GM18519 (cell line): Measurements from ENCODE around the gene SOS1.
"Not testable (repeated sequence)": the region's sequence is repeated elsewhere in the genome, so short reads cannot be mapped to it uniquely, and the experiment has no call there.

ENCODE experiments used
- ATAC-seq: cut with Tn5 transposase; IDR thresholded peaks from one replicate; pipeline ENCODE4 v1.9.1; 2021; ENCODE audit warnings: mild to moderate bottlenecking, moderate library complexity; ENCODE audit not compliant: unreplicated experiment, low FRiP score

The SOS1 gene

DNA sequence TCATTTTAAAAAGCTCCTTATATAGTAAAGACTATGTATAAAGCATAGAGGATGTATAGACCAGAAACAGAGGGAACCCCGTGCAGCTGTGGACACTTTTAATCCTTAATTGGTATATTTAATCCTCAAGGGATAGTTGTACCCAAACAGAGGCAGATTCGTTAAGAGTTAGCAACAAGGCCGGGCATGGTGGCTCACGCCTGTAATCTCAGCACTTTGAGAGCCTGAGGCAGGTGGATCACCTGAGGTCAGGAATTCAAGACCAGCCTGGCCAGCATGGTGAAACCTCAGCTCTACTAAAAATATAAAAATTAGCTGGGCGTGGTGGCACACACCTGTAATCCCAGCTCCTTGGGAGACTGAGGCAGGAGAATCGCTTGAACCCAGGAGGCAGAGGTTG is 184.3 kb downstream of the SOS1 start:
- not testable (repeated sequence) for ATAC-seq

DNA sequence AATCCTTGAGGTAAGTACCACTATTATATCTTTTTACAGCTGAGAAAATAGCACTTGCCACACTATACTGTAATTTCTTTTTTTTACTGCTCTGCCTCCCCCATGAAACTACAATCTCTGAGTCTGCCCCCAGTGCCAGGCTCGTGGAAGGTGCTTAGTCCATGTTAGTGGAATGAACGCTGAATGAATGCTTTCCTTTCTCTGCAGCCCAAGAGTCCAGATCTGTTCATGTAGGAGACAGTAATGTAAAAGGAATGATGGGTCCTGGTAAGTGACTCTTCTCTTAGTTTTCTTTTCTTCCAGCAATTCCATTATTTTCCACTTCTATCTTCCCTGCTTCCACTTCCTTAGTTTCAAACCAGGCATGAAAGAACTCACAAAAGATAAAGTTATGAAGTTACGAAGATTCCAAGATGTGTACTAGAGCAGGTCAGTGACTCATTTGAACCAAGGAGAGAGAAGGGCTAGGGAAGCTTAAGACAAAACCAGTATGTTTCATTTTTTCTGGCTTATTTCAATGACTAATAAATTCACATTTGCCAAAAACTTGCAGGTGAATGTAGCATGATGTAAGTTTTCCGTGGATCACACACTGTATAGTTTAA is 185.2 kb downstream of the SOS1 start:
- ATAC-seq = no peak

DNA sequence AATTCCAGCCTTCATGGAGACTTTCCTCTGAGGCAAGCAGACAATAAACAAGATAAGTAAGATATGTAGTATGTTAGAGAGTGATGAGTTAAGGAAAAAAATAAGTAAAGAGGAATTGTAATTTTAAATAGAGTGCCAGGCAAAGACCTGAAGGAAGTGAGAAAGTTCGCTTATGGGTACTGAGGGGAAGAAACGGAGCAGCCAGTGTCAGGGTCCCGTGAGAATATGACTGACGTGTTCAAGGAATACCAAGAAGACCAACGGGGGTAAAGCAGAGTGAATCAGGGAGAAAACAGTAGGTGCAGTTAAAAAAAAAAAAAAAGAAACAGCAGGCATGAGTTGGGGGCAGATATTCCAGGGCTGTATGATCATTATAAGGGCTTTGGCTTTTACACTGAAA is 186.1 kb downstream of the SOS1 start:
- ATAC-seq = no peak

DNA sequence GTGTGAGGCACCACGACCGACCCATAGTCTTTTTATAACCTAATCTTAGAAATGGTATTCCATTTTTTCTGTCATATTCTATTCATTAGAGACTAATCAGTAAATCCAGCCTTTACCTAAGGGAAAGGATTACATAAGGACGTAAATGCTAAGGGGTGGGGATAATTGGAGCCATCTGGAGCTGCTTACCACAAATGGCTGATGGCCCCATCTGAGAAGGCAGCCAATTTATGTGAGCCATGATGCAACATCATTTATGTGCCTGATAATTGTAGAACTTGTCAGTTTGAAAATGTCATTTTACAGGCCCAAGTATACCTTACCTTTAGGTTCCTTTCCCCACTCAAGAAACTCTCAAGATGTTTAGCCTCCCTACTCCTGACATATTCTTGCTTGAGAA is 187.2 kb downstream of the SOS1 start:
- no peak for ATAC-seq

DNA sequence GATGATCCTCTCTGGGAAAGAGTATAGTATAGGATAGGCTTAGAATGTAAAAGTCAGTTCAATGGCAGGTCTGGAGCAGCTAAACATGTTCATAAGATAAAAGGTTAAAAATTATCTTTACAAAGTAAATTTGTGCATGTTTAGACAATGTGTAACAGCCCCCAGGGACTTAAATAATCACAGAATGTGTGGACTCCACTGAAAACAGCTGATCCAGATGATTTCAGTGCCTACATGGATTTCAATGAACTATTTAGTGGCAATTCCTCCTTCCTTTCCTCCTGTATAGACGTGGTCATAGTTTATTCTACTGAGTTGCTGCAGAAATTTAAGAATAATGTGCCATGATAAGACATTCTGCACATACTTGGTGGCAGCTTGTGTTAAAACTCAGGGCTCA is 188.3 kb downstream of the SOS1 start:
- no peak for ATAC-seq
